Measurements from ENCODE around the gene PFKFB1.

Gene PFKFB1

GRCh38 chrX:54994099-54994498, at the start of gene PFKFB1:
Gene PFKFB1, minus strand, starts transcription at chrX:54994188. Its CDS starts 181 bp downstream, at chrX:54994007.
- no peaks in the 10 kb centered on the region for H3K36me3 ChIP-seq (replicated peaks)
- H3K27me3 ChIP-seq (replicated peaks), result no peaks in the 10 kb centered on the region
- in situ Hi-C loops (cut with HindIII; ENCODE audit: low pct_ligation_motif_present, low sequenced_read_pairs), result no loop called here
- TF ChIP-seq, protein P1, sequence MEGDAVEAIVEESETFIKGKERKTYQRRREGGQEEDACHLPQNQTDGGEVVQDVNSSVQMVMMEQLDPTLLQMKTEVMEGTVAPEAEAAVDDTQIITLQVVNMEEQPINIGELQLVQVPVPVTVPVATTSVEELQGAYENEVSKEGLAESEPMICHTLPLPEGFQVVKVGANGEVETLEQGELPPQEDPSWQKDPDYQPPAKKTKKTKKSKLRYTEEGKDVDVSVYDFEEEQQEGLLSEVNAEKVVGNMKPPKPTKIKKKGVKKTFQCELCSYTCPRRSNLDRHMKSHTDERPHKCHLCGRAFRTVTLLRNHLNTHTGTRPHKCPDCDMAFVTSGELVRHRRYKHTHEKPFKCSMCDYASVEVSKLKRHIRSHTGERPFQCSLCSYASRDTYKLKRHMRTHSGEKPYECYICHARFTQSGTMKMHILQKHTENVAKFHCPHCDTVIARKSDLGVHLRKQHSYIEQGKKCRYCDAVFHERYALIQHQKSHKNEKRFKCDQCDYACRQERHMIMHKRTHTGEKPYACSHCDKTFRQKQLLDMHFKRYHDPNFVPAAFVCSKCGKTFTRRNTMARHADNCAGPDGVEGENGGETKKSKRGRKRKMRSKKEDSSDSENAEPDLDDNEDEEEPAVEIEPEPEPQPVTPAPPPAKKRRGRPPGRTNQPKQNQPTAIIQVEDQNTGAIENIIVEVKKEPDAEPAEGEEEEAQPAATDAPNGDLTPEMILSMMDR (IDR thresholded peaks at IDR 0.05; ENCODE audit: low read depth, low read length, missing control alignments), result no peak
- H3K27ac ChIP-seq, result no peak within 1 kb of the TSS
- no peak for DNase-seq
- H3K4me3 ChIP-seq (ENCODE audit: low read depth, low read length), result no peak within 1 kb of the TSS

DNA sequence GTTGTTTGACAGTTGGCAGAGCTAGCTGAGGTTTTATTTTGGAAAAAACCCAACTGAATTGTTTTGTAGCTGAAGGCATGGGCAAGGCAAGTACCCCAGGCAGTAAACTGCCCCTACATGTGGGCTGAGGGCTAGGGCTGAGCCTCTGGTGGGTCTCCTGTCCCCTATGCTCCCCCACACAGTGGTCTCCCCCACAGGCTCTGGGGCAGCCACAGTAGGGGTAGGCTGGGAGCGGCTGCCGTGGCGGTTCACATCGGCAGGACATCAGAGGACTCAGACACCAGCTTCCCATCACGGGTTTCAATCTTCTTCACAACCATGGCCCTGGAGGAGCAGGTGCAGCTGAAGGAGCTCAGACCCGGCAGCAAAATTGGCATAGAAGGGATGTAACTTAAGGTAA, 47.5 kb upstream of the PFKFB1 start:
- in situ Hi-C loops (cut with HindIII; ENCODE audit: low pct_ligation_motif_present, low sequenced_read_pairs), result no loop called here
- Histone ChIP-seq H3K4me3 (ENCODE audit: low read depth, low read length) (no peak overlapping the region), H3K36me3 (replicated peaks) (no peaks in the 10 kb centered on the region), H3K27ac (no peak overlapping the region), H3K27me3 (replicated peaks) (no peaks in the 10 kb centered on the region)
- TF ChIP-seq, protein P1 (IDR thresholded peaks at IDR 0.05; ENCODE audit: low read depth, low read length, missing control alignments), result no peak
- no peak for DNase-seq

GRCh38 chrX:55039471-55039870, 45.5 kb upstream of the PFKFB1 start:
- in situ Hi-C loops (cut with HindIII; ENCODE audit: low pct_ligation_motif_present, low sequenced_read_pairs), result no loop called here

GRCh38 chrX:55033429-55033828, 39.4 kb upstream of the PFKFB1 start:
- H3K36me3 ChIP-seq (replicated peaks), result no peaks in the 10 kb centered on the region
- H3K27ac ChIP-seq, result no peak overlapping the region
- no peaks in the 10 kb centered on the region for H3K27me3 ChIP-seq (replicated peaks)
- TF ChIP-seq, protein P1 (IDR thresholded peaks at IDR 0.05; ENCODE audit: low read depth, low read length, missing control alignments), result no peak
- no peak overlapping the region for H3K4me3 ChIP-seq (ENCODE audit: low read depth, low read length)
- in situ Hi-C loops (cut with HindIII; ENCODE audit: low pct_ligation_motif_present, low sequenced_read_pairs), result no loop called here
- no peak for DNase-seq

More at GRCh38 chrX:55039471-55039870, 45.5 kb upstream of the PFKFB1 start:
- Histone ChIP-seq H3K4me3 (ENCODE audit: low read depth, low read length) (no peak overlapping the region), H3K27ac (no peak overlapping the region), H3K27me3 (replicated peaks) (no peaks in the 10 kb centered on the region), H3K36me3 (replicated peaks) (no peaks in the 10 kb centered on the region)
- peak; percentile 37 for DNase-seq
- TF ChIP-seq, protein P1 (IDR thresholded peaks at IDR 0.05; ENCODE audit: low read depth, low read length, missing control alignments), result no peak

- TF ChIP-seq, protein P1 (IDR thresholded peaks at IDR 0.05; ENCODE audit: low read depth, low read length, missing control alignments), result no peak
- H3K4me3 ChIP-seq (ENCODE audit: low read depth, low read length), result no peak within 1 kb of the TSS
- in situ Hi-C loops (cut with HindIII; ENCODE audit: low pct_ligation_motif_present, low sequenced_read_pairs), result no loop called here
- no peak for DNase-seq
- H3K27me3 ChIP-seq (replicated peaks), result no peaks in the 10 kb centered on the region
- no peaks in the 10 kb centered on the region for H3K36me3 ChIP-seq (replicated peaks)
- no peak within 1 kb of the TSS for H3K27ac ChIP-seq
These were observed 36.5 kb upstream of the PFKFB1 start, which contains the start of gene ALAS2 for GRCh38 chrX:55030271-55031205. Gene ALAS2, minus strand, starts transcription at chrX:55030977. Its CDS starts 4,977 bp downstream, at chrX:55026000.

Data from brain microvascular endothelial cell (primary cell).